ENCODE measurements around the gene NAA25.
"Not testable (repeated sequence)": the region's sequence is repeated elsewhere in the genome, so short reads cannot be mapped to it uniquely, and the experiment has no call there.

NAA25 gene

DNA sequence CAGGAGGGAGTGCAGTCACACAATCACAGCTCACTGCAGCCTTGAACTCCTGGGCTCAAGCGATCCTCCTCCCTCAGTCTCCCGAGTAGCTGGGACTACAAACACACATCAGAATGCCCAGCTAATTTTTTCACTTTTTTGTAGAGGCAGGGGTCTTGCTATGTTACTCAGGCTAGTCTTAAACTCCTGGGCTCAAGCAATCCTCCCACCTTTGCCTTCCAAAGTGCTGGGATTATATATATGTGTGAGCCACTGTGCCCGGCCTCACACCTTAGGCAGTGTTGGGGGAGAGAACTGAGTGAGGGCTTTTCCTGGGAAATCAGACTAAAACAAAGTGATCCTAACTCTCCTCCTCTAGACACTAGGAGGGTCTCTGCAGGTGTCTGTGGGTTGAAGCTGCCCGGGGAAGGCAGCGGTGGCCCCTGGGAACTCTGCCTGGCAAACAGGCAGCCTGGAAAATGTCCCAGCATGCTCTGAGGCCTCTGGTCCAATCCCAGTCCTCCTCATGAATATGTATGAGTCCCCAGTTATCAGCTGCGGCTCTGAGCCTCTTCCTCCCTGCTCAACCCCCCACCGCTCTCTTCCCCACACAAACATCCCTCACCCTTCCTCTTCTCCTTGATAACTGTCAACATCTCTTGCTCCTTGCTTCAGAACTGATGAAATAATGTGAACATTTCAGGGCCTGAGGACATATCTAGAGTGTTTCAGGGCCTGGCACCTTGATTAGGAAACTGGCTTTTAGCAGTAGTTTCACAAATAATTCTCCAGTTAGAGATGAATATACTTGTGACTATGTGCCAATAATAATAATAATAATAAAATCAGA is 7.9 kb upstream of the NAA25 start:
- no peak for DNase-seq (ENCODE audit: low read depth in 4 of 4, low spot score in 1 of 4)

GRCh38 chr12:112115259-112116045 is 6.9 kb upstream of the NAA25 start:
- no peak for DNase-seq (ENCODE audit: low read depth in 4 of 4, low spot score in 1 of 4)

- DNase-seq (ENCODE audit: low read depth in 4 of 4, low spot score in 1 of 4), result no peak
Measured at GRCh38 chr12:112112409-112113133, 4.0 kb upstream of the NAA25 start.

DNA sequence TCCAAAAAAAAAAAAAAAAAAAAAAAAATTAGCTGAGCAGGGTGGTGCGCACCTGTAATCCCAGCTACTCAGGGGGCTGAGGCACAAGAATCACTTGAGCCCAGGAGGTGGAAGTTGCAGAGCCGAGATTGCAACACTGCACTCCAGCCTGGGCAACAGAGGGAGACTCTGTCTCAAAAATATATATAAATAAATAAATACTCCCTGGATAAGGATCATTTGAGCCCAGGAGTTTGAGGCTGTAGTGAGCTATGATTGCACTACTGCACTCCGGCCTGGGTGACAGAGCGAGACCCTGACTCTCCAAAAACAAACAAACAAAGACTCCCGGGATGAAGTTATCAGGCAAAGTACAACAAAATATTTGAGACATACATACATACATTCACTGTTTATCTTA is 3.3 kb upstream of the NAA25 start:
- DNase-seq (ENCODE audit: low read depth in 4 of 4, low spot score in 1 of 4), result no peak

GRCh38 chr12:112110787-112111662 is 2.4 kb upstream of the NAA25 start:
- DNase-seq (ENCODE audit: low read depth in 4 of 4, low spot score in 1 of 4), result not testable (repeated sequence)

GRCh38 chr12:112107306-112108201 is 1.0 kb downstream of the NAA25 start:
- peak in 1 of 4 experiments; percentile 15 for DNase-seq (ENCODE audit: low read depth in 4 of 4, low spot score in 1 of 4)

- DNase-seq (ENCODE audit: low read depth in 4 of 4, low spot score in 1 of 4), result no peak
Measured at GRCh38 chr12:112105891-112106290, 2.7 kb downstream of the NAA25 start.

DNA sequence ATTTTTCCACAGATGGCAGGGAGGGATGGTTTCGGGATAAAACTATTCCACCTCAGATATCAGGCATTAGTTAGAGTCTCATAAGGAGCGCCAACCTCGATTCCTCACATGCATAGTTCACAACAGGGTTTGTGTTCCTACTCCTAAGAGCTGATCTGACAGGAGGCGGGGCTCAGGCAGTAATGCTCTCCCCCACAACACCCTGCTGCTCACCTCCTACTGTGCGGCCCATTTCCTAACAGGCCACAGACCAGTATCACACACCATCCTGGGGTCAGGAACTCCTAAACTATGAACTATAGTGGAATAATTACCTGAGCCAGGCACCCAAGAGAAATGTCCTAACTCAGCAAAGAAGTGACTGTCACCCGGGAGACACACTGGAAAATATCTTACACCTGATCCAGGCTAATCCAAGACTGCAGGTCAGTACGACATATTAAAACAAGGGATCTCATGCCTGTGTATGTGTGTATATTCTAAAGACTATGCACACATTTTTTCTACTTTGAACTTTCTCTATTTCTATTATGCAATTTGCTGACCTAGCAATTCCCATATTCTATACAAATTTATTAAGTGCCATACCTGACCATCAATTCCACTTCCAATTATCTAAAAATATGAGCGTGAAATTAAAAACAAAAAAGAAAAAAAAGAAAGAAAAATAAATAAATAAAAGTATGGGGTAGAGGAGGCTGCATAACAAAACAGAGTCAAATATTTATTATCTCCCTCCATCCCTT is 4.7 kb downstream of the NAA25 start:
- DNase-seq (ENCODE audit: low read depth in 4 of 4, low spot score in 1 of 4), result no peak

GRCh38 chr12:112102746-112103145 is 5.8 kb downstream of the NAA25 start:
- DNase-seq (ENCODE audit: low read depth in 4 of 4, low spot score in 1 of 4), result not testable (repeated sequence)

- no peak for DNase-seq (ENCODE audit: low read depth in 4 of 4, low spot score in 1 of 4)
Measured at GRCh38 chr12:112102127-112102526, 6.5 kb downstream of the NAA25 start.

GRCh38 chr12:112100500-112100899 is 8.1 kb downstream of the NAA25 start:
- DNase-seq (ENCODE audit: low read depth in 4 of 4, low spot score in 1 of 4), result not testable (repeated sequence)

GRCh38 chr12:112097641-112098040 is 10.9 kb downstream of the NAA25 start:
- DNase-seq (ENCODE audit: low read depth in 4 of 4, low spot score in 1 of 4), result no peak

DNA sequence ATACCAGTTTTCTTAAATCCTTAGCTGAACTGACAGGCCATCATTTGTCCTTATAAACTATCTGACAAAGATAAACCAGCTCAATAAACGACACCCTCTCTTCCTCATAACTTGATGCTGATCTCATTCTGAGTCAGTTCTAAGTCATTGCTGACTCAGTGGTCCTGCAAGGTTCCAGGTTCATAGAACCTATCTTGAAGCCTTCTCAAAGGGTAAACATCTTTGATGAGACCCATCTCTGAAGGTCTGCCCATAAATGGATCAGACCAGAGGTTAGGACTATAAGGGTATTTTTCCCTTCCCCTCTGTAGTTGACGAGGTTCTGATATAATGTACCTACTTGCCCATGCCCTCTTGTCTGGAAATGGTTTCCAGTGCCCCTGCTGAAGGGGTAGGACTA is 11.9 kb downstream of the NAA25 start:
- peak in 1 of 4 experiments; percentile 16 for DNase-seq (ENCODE audit: low read depth in 4 of 4, low spot score in 1 of 4)

- no peak for DNase-seq (ENCODE audit: low read depth in 4 of 4, low spot score in 1 of 4)
Measured at GRCh38 chr12:112096070-112096469, 12.5 kb downstream of the NAA25 start.

GRCh38 chr12:112091563-112091962 is 17.0 kb downstream of the NAA25 start:
- DNase-seq (ENCODE audit: low read depth in 4 of 4, low spot score in 1 of 4), result no peak

- DNase-seq (ENCODE audit: low read depth in 4 of 4, low spot score in 1 of 4), result no peak
Measured at GRCh38 chr12:112087851-112088250, 20.7 kb downstream of the NAA25 start.

DNA sequence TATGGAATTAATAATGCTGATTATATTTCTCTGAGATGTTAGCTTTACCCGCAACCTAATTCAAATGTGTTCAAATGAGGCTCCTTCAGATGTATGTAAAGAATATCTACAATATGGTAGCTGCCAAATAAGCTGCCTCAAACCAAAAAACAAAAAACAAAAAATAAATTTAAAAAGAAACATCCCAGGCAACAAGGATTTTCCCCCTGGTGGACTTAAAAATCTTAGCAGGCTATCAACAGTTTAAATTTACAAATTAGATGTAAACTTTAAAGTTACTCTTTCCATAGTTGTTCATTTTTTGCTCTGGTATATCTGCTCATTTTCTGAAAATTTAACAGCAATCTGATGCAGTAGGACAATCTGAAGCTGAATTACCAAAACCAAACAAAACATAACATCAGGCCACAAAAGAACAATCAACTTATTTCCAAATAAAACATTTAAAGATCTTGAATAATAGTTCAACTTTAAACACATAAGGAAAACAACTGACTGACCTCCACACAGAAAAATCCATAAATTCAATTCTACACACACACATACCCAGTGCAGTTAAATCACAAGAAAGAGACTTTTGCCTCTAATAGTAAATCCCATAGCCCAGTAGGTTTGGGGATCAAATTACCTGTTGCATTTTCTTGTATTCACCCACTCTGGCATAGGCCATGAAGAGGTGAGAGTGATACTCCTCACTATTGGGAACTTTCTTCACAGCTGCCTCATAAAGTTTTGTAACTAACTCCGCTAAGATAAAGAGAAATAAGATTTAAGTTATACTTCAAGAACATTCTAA is 21.3 kb downstream of the NAA25 start:
- DNase-seq (ENCODE audit: low read depth in 4 of 4, low spot score in 1 of 4), result no peak

DNA sequence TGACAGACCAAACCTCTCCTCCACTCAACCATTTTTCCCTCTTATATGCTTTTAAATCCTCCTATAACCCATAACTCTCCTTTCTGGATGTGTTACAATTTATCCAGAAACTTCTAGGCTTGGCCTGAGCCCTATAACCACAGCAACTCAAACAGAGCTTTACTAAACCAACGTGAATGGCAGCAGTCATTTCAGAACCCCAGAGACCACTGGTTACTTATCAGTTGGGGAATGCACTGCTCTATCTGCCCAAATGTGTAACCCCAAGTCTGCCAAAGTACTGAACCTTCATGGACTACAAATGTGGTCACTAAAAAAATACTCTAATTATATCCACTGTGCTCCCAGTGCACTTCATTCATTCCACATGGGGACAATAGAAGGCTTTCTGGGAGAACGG is 42.0 kb downstream of the NAA25 start:
- no peak for DNase-seq (ENCODE audit: low read depth in 4 of 4, low spot score in 1 of 4)
